Small intestine (tissue), 7 donors: ENCODE measurements around the gene MGST2. TPM values are rescaled to one million over a fixed set of nuclear protein-coding genes. Genes with fewer than 3 reads are reported as not detected.

Experiments used
- DNase-seq, 2 donors: peaks; one replicate each; pipeline versions ENCODE4 v3.0.0 to v3.0.0-alpha.2; 2013
- FAIRE-seq: peaks from 2 replicates; lab custom pipeline; 2012; peaks lifted over from hg19 to GRCh38; lab: Jason Lieb, UNC
- H3K27ac ChIP-seq, 3 donors: one replicate each; pipeline ENCODE4 v1.5.1; 2013; ENCODE audit warnings: low read length in 2 of 3, mild to moderate bottlenecking in 2 of 3, control low read depth in 1 of 3, inconsistent platforms in 1 of 3, low read depth in 1 of 3, moderate library complexity in 1 of 3
- H3K27me3 ChIP-seq, 3 donors: one replicate each; pipeline ENCODE4 v1.6.1; 2013; ENCODE audit warnings: low read length in 3 of 3, inconsistent platforms in 1 of 3; ENCODE audit not compliant: control insufficient read depth in 3 of 3, insufficient read depth in 3 of 3
- H3K36me3 ChIP-seq, 3 donors: one replicate each; pipeline ENCODE4 v1.6.1; 2013; ENCODE audit warnings: low read length in 3 of 3, inconsistent platforms in 1 of 3, low read depth in 1 of 3, mild to moderate bottlenecking in 1 of 3, moderate library complexity in 1 of 3; ENCODE audit not compliant: control insufficient read depth in 3 of 3, insufficient read depth in 2 of 3
- H3K4me1 ChIP-seq, 3 donors: one replicate each; pipeline ENCODE4 v1.6.1; 2013; ENCODE audit warnings: low read length in 2 of 3, inconsistent platforms in 1 of 3, low read depth in 1 of 3, mild to moderate bottlenecking in 1 of 3, moderate library complexity in 1 of 3; ENCODE audit not compliant: control insufficient read depth in 3 of 3, insufficient read depth in 2 of 3
- H3K4me3 ChIP-seq, 3 donors: one replicate each; pipeline ENCODE4 v1.5.1; 2013; ENCODE audit warnings: low read length in 3 of 3, control low read depth in 1 of 3, inconsistent platforms in 1 of 3, low read depth in 1 of 3, mild to moderate bottlenecking in 1 of 3, moderate library complexity in 1 of 3
- H3K9me3 ChIP-seq, 2 donors: one replicate each; pipeline ENCODE4 v1.6.1; 2013; ENCODE audit warnings: low read depth in 1 of 2, low read length in 1 of 2; ENCODE audit not compliant: control insufficient read depth in 2 of 2, insufficient read depth in 1 of 2
- WGBS, 3 donors: extraction: QIAGEN DNeasy Blood & Tissue Kit; methylation state at CpG; one replicate each; pipeline ENCODE4 v1.1.7; 2013; 5-methylcytosine and 5-hydroxymethylcytosine counted together
- polyA plus RNA-seq, 4 donors: library from polyadenylated mRNA; stranded (reverse) in 3 of 4; unstranded in 1 of 4; fragments of 200-250 nt in 3 of 4; fragments of 120-200 nt in 1 of 4; gene quantifications; one replicate each; pipeline versions ENCODE4 v1.2.1 to v1.2.3, GENCODE V29; 2013
- donor health status: healthy with polysubstance abuse.
- donor health status: control.
- donor health status: control.
- donor health status: Bipolar disorder and iron deficiency.
- donor health status: healthy.

MGST2 gene
- polyA plus RNA-seq, 4 donors, result 120 to 225 (median 211) TPM

DNA sequence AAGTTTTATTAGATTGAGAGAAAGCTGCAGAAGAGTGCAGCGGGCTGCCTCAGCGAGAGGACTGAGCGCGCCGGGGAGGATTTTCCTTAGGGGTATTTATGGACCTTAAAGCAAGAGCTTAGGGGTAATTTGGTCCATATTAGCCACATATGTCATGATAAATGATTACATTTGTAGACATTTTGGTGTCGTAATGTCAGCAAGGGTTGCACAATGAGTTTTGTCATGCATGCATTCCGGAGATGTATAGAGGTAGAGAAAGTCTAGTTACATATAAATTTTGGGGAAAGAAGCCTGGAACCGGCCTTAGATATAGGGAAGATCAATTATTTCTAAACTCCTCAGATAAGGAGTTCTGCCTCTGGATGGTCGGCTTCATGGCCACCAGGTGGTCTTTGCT is 10.0 kb downstream of the MGST2 start:
- no peak overlapping the region for H3K27ac ChIP-seq
- H3K4me1 ChIP-seq, result peaks cover 2 to 9% (median 6%) of the 10 kb centered on the region in 3 donors
- DNase-seq (no peak), FAIRE-seq (no peak)
- no peaks in the 10 kb centered on the region for H3K27me3 ChIP-seq
- no peaks in the 10 kb centered on the region for H3K9me3 ChIP-seq
- peaks cover 4 to 35% (median 8%) of the 10 kb centered on the region in 3 donors for H3K36me3 ChIP-seq
- 93% methylated on average over 9 of the region's 9 CpGs for WGBS, 3 donors
- no peak overlapping the region for H3K4me3 ChIP-seq

DNA sequence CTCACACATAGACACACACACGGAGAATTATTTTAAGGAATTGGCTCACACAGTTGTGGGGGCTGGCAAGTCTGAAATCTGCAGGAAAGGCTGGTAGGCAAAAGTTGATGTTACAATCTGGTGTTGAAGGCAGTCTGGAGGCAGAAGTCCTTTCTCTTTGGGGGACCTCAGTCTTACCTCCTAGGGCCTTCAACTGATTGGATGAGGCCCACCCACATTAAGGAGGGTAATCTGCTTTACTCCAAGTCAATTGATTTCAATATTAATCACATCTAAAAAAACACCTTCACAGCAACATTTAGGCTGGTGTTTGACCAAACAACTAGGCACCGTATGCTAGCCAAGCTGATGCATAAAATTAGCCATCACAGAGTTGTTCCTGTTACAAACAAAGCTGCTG is 10.7 kb downstream of the MGST2 start:
- Histone ChIP-seq H3K4me1 (peaks cover 0 to 4% (median 4%) of the 10 kb centered on the region in 3 donors), H3K9me3 (no peaks in the 10 kb centered on the region), H3K4me3 (no peak overlapping the region), H3K36me3 (peaks cover 4 to 36% (median 8%) of the 10 kb centered on the region in 3 donors), H3K27ac (no peak overlapping the region), H3K27me3 (no peaks in the 10 kb centered on the region)
- FAIRE-seq, result no peak
- 85 to 94% (median 90%) methylated on average over 2 of the region's 2 CpGs for WGBS, 3 donors
- no peak for DNase-seq

- Histone ChIP-seq H3K9me3 (no peaks in the 10 kb centered on the region), H3K27ac (no peak overlapping the region), H3K4me3 (no peak overlapping the region), H3K36me3 (peaks cover 6 to 34% (median 8%) of the 10 kb centered on the region in 3 donors), H3K4me1 (peaks cover under 1 to 4% (median 4%) of the 10 kb centered on the region in 3 donors), H3K27me3 (no peaks in the 10 kb centered on the region)
- DNase-seq (no peak), FAIRE-seq (no peak)
- 83 to 86% (median 85%) methylated on average over 4 of the region's 4 CpGs for WGBS, 3 donors
Measured at GRCh38 chr4:139676913-139677585, 11.4 kb downstream of the MGST2 start.

GRCh38 chr4:139682309-139682708 is 16.7 kb downstream of the MGST2 start:
- peaks cover 3 to 29% (median 19%) of the 10 kb centered on the region in 3 donors for H3K4me1 ChIP-seq
- H3K27me3 ChIP-seq, result no peaks in the 10 kb centered on the region
- 67 to 85% (median 70%) methylated on average over 2 of the region's 2 CpGs for WGBS, 3 donors
- peaks cover 0 to 13% of the 10 kb centered on the region in 2 donors for H3K9me3 ChIP-seq
- H3K4me3 ChIP-seq, result no peak overlapping the region
- no peak overlapping the region for H3K27ac ChIP-seq
- no peak for FAIRE-seq
- peaks cover 5 to 47% (median 8%) of the 10 kb centered on the region in 3 donors for H3K36me3 ChIP-seq
- no peak for DNase-seq

- Histone ChIP-seq H3K9me3 (peaks cover 0 to 13% of the 10 kb centered on the region in 2 donors), H3K27me3 (no peaks in the 10 kb centered on the region), H3K4me3 (no peak overlapping the region), H3K36me3 (peaks cover 5 to 44% (median 7%) of the 10 kb centered on the region in 3 donors), H3K4me1 (peaks cover 6 to 33% (median 21%) of the 10 kb centered on the region in 3 donors), H3K27ac (peak overlapping the region in 1 of 3 donors; percentile 27)
- 40 to 49% (median 45%) methylated on average over 6 of the region's 6 CpGs for WGBS, 3 donors
- DNase-seq (no peak), FAIRE-seq (no peak)
Measured at GRCh38 chr4:139682741-139683151, 17.1 kb downstream of the MGST2 start.

DNA sequence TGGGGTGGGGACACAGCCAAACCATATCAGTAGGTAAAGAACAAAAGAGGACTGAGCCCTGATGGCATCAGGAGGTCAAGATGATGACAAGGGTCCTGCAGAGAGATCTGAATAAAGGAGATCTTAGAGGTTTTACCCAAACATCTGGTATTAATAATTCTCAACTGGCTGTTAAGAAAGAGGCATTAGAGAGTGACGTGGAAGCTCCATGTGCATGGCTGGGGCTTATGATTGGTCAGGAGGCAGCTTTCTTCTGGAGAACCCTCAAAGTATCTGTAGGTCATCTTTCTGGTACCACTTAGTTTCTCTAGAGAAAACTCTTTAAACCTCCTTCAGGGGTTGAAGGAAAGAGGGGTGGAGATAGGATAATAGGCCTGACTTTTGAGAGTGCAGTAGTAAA is 18.7 kb downstream of the MGST2 start:
- H3K4me3 ChIP-seq, result no peak overlapping the region
- WGBS, 3 donors, result 96 to 100% (median 96%) methylated on average over 1 of the region's 1 CpG
- DNase-seq (no peak), FAIRE-seq (no peak)
- H3K27me3 ChIP-seq, result no peaks in the 10 kb centered on the region
- peaks cover 0 to 13% of the 10 kb centered on the region in 2 donors for H3K9me3 ChIP-seq
- H3K36me3 ChIP-seq, result peaks cover 2 to 41% (median 5%) of the 10 kb centered on the region in 3 donors
- peaks cover 6 to 43% (median 21%) of the 10 kb centered on the region in 3 donors for H3K4me1 ChIP-seq
- no peak overlapping the region for H3K27ac ChIP-seq

- Histone ChIP-seq H3K4me1 (peaks cover 6 to 50% (median 21%) of the 10 kb centered on the region in 3 donors), H3K36me3 (peaks cover 0 to 41% (median 5%) of the 10 kb centered on the region in 3 donors), H3K27ac (no peak overlapping the region), H3K9me3 (peaks cover 0 to 13% of the 10 kb centered on the region in 2 donors), H3K4me3 (no peak overlapping the region), H3K27me3 (no peaks in the 10 kb centered on the region)
- no peak for FAIRE-seq
- 82 to 93% (median 93%) methylated on average over 5 of the region's 5 CpGs for WGBS, 3 donors
- DNase-seq, result no peak
Measured at GRCh38 chr4:139685180-139685579, 19.6 kb downstream of the MGST2 start.

GRCh38 chr4:139686130-139686529 is 20.5 kb downstream of the MGST2 start:
- Histone ChIP-seq H3K27me3 (no peaks in the 10 kb centered on the region), H3K9me3 (peaks cover 0 to 13% of the 10 kb centered on the region in 2 donors), H3K36me3 (peaks cover 0 to 38% (median 2%) of the 10 kb centered on the region in 3 donors), H3K27ac (peak overlapping the region in 1 of 3 donors; percentile 30), H3K4me3 (no peak overlapping the region), H3K4me1 (peaks cover 11 to 59% (median 21%) of the 10 kb centered on the region in 3 donors)
- peak; percentile 58 to 63 for DNase-seq
- 11 to 47% (median 37%) methylated on average over 1 of the region's 1 CpG for WGBS, 3 donors
- FAIRE-seq, result no peak
